HCT116 (cell line): Measurements from ENCODE around the gene PDGFA. TPM values are rescaled to one million over a fixed set of nuclear protein-coding genes. Genes with fewer than 3 reads are reported as not detected.

Experiments used
- ATAC-seq: fragments of 200-7000 bp; cut with Tn5 transposase; 2 replicates; pipeline ENCODE4 v1.9.1; 2020; ENCODE audit warnings: mild to moderate bottlenecking, moderate library complexity
- BruUV-seq: library from RNA; stranded (reverse); fragments of 400-500 nt; replicated peaks from 2 replicates; lab custom pipeline; 2021; lab: Mats Ljungman, UMichigan
- CTCF ChIA-PET: fragments of 300-600 bp; sonication (Branson Sonifier 250); formaldehyde crosslinking; loops from one replicate; lab custom pipeline; 2021; ENCODE audit warnings: antibody characterized with exemption; lab: Charles Lee
- POLR2A ChIA-PET: fragments of 300-600, 350-600 bp; sonication (Branson Sonifier 250); formaldehyde crosslinking; loops from one replicate; lab custom pipeline; 2021; ENCODE audit warnings: antibody characterized with exemption; lab: Charles Lee
- RAD21 ChIA-PET, 2 experiments: fragments of 300-600 bp; sonication (Branson Sonifier 250); formaldehyde crosslinking; loops; one replicate each; lab custom pipeline; 2023; ENCODE audit warnings: low total read pairs in 2 of 2; ENCODE audit not compliant: uncharacterized antibody in 2 of 2, unreplicated experiment in 2 of 2, low non-redundant PET in 1 of 2; lab: Charles Lee
- DNase-seq: peaks from one replicate; pipeline ENCODE4 v3.0.0-alpha.2; 2010; ENCODE audit warnings: low read depth, low spot score
- H2AFZ ChIP-seq: fragments of 200-600 bp; shearing (Covaris generic), sonication (generic); 2 replicates; pipeline ENCODE4 v1.6.1; 2017; ENCODE audit warnings: low read depth, mixed run types, mixed read lengths, antibody characterized with exemption, low read length; ENCODE audit not compliant: poor library complexity, severe bottlenecking
- H3K27ac ChIP-seq: 2 replicates; pipeline ENCODE4 v1.5.1; 2012; ENCODE audit warnings: low read depth, low read length
- H3K27me3 ChIP-seq: fragments of 200-600 bp; sonication (generic); 2 replicates; pipeline ENCODE4 v1.6.1; 2016; ENCODE audit warnings: mixed run types, low read length, mixed read lengths; ENCODE audit not compliant: insufficient read depth
- H3K36me3 ChIP-seq, 2 experiments: fragments of 200-500 bp in 1 of 2; fragments of 200-600 bp in 1 of 2; sonication (Bioruptor generic) in 1 of 2; sonication (generic) in 1 of 2; 2 replicates each; pipeline versions ENCODE4 v1.5.1 to v1.6.1; 2014 to 2016; ENCODE audit warnings: low read length in 2 of 2, inconsistent platforms in 1 of 2, mixed read lengths in 1 of 2, mixed run types in 1 of 2; ENCODE audit not compliant: insufficient read depth in 2 of 2, control insufficient read depth in 1 of 2
- H3K4me1 ChIP-seq, 2 experiments: fragments of 200-600 bp in 1 of 2; sonication (generic) in 1 of 2; 2 replicates each; pipeline versions ENCODE4 v1.5.1 to v1.6.1; 2012 to 2017; ENCODE audit warnings: low read length in 2 of 2, inconsistent platforms in 1 of 2, mild to moderate bottlenecking in 1 of 2, mixed read lengths in 1 of 2, mixed run types in 1 of 2, moderate library complexity in 1 of 2; ENCODE audit not compliant: insufficient read depth in 2 of 2, control insufficient read depth in 1 of 2
- H3K4me2 ChIP-seq: fragments of 200-600 bp; sonication (generic); 2 replicates; pipeline ENCODE4 v1.6.1; 2017; ENCODE audit warnings: mixed run types, low read length, mixed read lengths
- H3K4me3 ChIP-seq, 2 experiments: fragments of 200-600 bp in 1 of 2; sonication (generic) in 1 of 2; replicated peaks in 1 of 2; 2 replicates each; pipeline ENCODE4 v1.5.1; 2011 to 2016; ENCODE audit warnings: low read length in 2 of 2, control low read depth in 1 of 2, low read depth in 1 of 2, mild to moderate bottlenecking in 1 of 2, mixed read lengths in 1 of 2, mixed run types in 1 of 2
- H3K79me2 ChIP-seq: fragments of 200-600 bp; sonication (generic); 2 replicates; pipeline ENCODE4 v1.6.1; 2017; ENCODE audit warnings: mild to moderate bottlenecking, mixed run types, low read length, moderate library complexity, mixed read lengths; ENCODE audit not compliant: insufficient read depth
- H3K9ac ChIP-seq: fragments of 200-600 bp; sonication (generic); 2 replicates; pipeline ENCODE4 v1.6.1; 2016; ENCODE audit warnings: low read length, mixed read lengths
- H3K9me2 ChIP-seq: fragments of 200-600 bp; sonication (generic), shearing (Covaris generic); 2 replicates; pipeline ENCODE4 v1.6.1; 2017; ENCODE audit warnings: mixed run types, mild to moderate bottlenecking, moderate library complexity; ENCODE audit not compliant: insufficient read depth
- H3K9me3 ChIP-seq, 2 experiments: fragments of 200-500 bp in 1 of 2; fragments of 200-600 bp in 1 of 2; sonication (Bioruptor generic) in 1 of 2; sonication (generic) in 1 of 2; 2 replicates each; pipeline ENCODE4 v1.6.1; 2014 to 2017; ENCODE audit warnings: low read length in 2 of 2, mixed read lengths in 2 of 2, inconsistent platforms in 1 of 2, low read depth in 1 of 2, mild to moderate bottlenecking in 1 of 2, mixed run types in 1 of 2, moderate library complexity in 1 of 2; ENCODE audit not compliant: control insufficient read depth in 1 of 2, insufficient read depth in 1 of 2
- H4K20me1 ChIP-seq: fragments of 200-600 bp; sonication (generic), shearing (Covaris generic); 2 replicates; pipeline ENCODE4 v1.6.1; 2017; ENCODE audit warnings: mixed run types, mild to moderate bottlenecking, moderate library complexity; ENCODE audit not compliant: insufficient read depth
- CBX3 ChIP-seq: IDR thresholded peaks from 2 replicates; pipeline ENCODE4 v1.6.1; 2012; ENCODE audit warnings: low read depth
- EGR1 ChIP-seq: IDR thresholded peaks from 2 replicates; pipeline ENCODE4 v1.6.1; 2012; ENCODE audit warnings: low read depth
- ELF1 ChIP-seq: IDR thresholded peaks from 2 replicates; pipeline ENCODE4 v1.6.1; 2012; ENCODE audit warnings: low read depth, borderline replicate concordance
- EZH2 ChIP-seq: fragments of 200-600 bp; sonication (generic); IDR thresholded peaks from 2 replicates; pipeline ENCODE4 v1.6.1; 2017; ENCODE audit warnings: antibody characterized with exemption, mixed run types
- EZH2phosphoT487 ChIP-seq: fragments of 200-600 bp; IDR thresholded peaks from 2 replicates; pipeline ENCODE4 v1.6.1; 2018; ENCODE audit warnings: antibody characterized with exemption, borderline replicate concordance
- JUND ChIP-seq: IDR thresholded peaks from 2 replicates; pipeline ENCODE4 v1.6.1; 2012
- POLR2A ChIP-seq: IDR thresholded peaks from 2 replicates; pipeline ENCODE4 v1.7.0; 2011; ENCODE audit warnings: borderline replicate concordance; ENCODE audit not compliant: insufficient read depth, insufficient read length; ENCODE audit errors: extremely low read depth
- POLR2AphosphoS5 ChIP-seq: IDR thresholded peaks from 2 replicates; pipeline ENCODE4 v1.6.1; 2011; ENCODE audit warnings: mild to moderate bottlenecking, low read depth, low read length, moderate library complexity
- SIN3A ChIP-seq: IDR thresholded peaks from 2 replicates; pipeline ENCODE4 v1.6.1; 2012; ENCODE audit warnings: low read depth
- SP1 ChIP-seq: IDR thresholded peaks from 2 replicates; pipeline ENCODE4 v1.6.1; 2012; ENCODE audit warnings: low read depth
- YY1 ChIP-seq: IDR thresholded peaks from 2 replicates; pipeline ENCODE4 v1.6.1; 2011; ENCODE audit warnings: low read length, low read depth, moderate library complexity, mild to moderate bottlenecking; ENCODE audit not compliant: insufficient replicate concordance; ENCODE audit errors: extremely low read depth
- ZFX ChIP-seq: fragments of 450-650 bp; IDR thresholded peaks from 2 replicates; pipeline ENCODE4 v1.6.1; 2017
- intact Hi-C: fragments of 100-400 bp; cut with micrococcal nuclease; formaldehyde crosslinking; loops from 2 replicates; pipeline ENCODE4 v1.10.0; 2022
- total RNA-seq: library from RNA; stranded (reverse); gene quantifications from one replicate; pipeline ENCODE4 v1.2.1, GENCODE V29; 2021; ENCODE audit not compliant: unreplicated experiment
- TF ChIP-seq, protein P1 (sequence below): IDR thresholded peaks from 2 replicates; pipeline ENCODE4 v1.6.1; 2012; ENCODE audit warnings: low read depth
- TF ChIP-seq, protein P2 (sequence below): IDR thresholded peaks from 2 replicates; pipeline ENCODE4 v1.6.1; 2012

Gene PDGFA
- total RNA-seq, 1 experiment from 2014 or later = 44.7 TPM

DNA sequence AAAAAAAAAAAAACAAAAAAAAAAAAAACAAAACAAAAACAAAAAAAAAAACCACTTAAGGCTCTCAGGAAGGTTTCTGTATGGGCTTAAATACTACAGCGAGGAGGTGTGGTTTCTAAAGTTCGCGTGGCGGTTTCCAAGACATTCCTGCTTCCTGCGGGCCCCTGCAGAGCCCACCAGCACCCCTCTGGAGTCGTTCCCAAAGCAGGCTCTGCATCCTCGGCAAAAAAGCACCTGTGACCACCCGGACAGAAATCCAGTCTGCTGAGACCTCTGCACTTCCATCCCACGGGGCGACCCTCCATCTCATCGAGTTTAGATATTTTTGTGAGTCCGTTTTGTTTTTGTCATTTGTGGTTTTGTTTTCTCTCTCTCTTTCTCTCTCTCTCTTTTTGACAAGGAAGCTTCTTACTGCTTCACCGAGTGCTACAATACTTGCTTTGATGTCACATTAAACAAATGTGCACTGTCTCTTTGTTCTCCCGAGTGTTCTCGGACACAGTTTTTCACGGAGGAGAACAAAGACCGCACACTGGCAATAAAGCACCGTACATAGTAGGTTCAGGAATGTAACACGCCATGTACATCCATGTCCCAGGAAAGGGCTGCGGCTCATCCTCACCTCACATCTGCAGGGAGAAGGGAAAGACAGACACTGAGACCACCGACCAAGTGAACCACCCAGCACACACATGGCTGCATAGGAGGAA is 21.5 kb downstream of the PDGFA start:
- ATAC-seq (no peak), DNase-seq (no peak)
- H2AFZ ChIP-seq = no peak overlapping the region
- no peaks in the 10 kb centered on the region for H3K27me3 ChIP-seq
- no peak for TF ChIP-seq EZH2phosphoT487
- TF ChIP-seq, protein P1, sequence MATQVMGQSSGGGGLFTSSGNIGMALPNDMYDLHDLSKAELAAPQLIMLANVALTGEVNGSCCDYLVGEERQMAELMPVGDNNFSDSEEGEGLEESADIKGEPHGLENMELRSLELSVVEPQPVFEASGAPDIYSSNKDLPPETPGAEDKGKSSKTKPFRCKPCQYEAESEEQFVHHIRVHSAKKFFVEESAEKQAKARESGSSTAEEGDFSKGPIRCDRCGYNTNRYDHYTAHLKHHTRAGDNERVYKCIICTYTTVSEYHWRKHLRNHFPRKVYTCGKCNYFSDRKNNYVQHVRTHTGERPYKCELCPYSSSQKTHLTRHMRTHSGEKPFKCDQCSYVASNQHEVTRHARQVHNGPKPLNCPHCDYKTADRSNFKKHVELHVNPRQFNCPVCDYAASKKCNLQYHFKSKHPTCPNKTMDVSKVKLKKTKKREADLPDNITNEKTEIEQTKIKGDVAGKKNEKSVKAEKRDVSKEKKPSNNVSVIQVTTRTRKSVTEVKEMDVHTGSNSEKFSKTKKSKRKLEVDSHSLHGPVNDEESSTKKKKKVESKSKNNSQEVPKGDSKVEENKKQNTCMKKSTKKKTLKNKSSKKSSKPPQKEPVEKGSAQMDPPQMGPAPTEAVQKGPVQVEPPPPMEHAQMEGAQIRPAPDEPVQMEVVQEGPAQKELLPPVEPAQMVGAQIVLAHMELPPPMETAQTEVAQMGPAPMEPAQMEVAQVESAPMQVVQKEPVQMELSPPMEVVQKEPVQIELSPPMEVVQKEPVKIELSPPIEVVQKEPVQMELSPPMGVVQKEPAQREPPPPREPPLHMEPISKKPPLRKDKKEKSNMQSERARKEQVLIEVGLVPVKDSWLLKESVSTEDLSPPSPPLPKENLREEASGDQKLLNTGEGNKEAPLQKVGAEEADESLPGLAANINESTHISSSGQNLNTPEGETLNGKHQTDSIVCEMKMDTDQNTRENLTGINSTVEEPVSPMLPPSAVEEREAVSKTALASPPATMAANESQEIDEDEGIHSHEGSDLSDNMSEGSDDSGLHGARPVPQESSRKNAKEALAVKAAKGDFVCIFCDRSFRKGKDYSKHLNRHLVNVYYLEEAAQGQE = no peak
- no peak for TF ChIP-seq ZFX
- TF ChIP-seq EZH2 = no peak
- TF ChIP-seq CBX3 = no peak
- H3K4me2 ChIP-seq = no peak overlapping the region
- no peaks in the 10 kb centered on the region for H3K79me2 ChIP-seq
- H3K9me3 ChIP-seq = no peaks in the 10 kb centered on the region
- H3K4me3 ChIP-seq = no peak overlapping the region
- peaks cover 0 to under 1% of the 10 kb centered on the region in 2 experiments; a peak in 1 of 4 replicates for H3K4me1 ChIP-seq
- RAD21 ChIA-PET = no interaction called here
- CTCF ChIA-PET = no interaction called here
- H3K9me2 ChIP-seq = no peaks in the 10 kb centered on the region
- H4K20me1 ChIP-seq = no peaks in the 10 kb centered on the region
- peaks cover 5 to 16% of the 10 kb centered on the region in 2 experiments; a peak in 2 of 4 replicates for H3K36me3 ChIP-seq
- intact Hi-C loops = no loop called here
- POLR2A ChIA-PET = no interaction called here
- no peak overlapping the region for H3K9ac ChIP-seq
- no TSS peak for BruUV-seq
- H3K27ac ChIP-seq = no peak overlapping the region

- no peak for DNase-seq
- Histone ChIP-seq H2AFZ (no peak overlapping the region), H3K4me3 (no peak overlapping the region), H3K79me2 (no peaks in the 10 kb centered on the region), H3K9ac (no peak overlapping the region), H3K27me3 (no peaks in the 10 kb centered on the region), H3K4me2 (no peak overlapping the region), H3K27ac (no peak overlapping the region), H3K9me3 (no peaks in the 10 kb centered on the region), H4K20me1 (no peaks in the 10 kb centered on the region), H3K36me3 (peaks cover 5 to 16% of the 10 kb centered on the region in 2 experiments; a peak in 2 of 4 replicates), H3K9me2 (no peaks in the 10 kb centered on the region), H3K4me1 (no peaks in the 10 kb centered on the region)
- POLR2A ChIA-PET = no interaction called here
- TSS peak; percentile 47 for BruUV-seq
- CTCF ChIA-PET = no interaction called here
- no peak for ATAC-seq
- intact Hi-C loops = no loop called here
- RAD21 ChIA-PET = no interaction called here
- TF ChIP-seq JUND = no peak
- TF ChIP-seq, protein P2, sequence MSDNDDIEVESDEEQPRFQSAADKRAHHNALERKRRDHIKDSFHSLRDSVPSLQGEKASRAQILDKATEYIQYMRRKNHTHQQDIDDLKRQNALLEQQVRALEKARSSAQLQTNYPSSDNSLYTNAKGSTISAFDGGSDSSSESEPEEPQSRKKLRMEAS = no peak
- no peak for TF ChIP-seq POLR2A
- no peak for TF ChIP-seq CBX3
- TF ChIP-seq YY1 = no peak
- TF ChIP-seq SIN3A = no peak
- no peak for TF ChIP-seq EGR1
- no peak for TF ChIP-seq POLR2AphosphoS5
- TF ChIP-seq ELF1 = no peak
- TF ChIP-seq, protein P1 = no peak
- no peak for TF ChIP-seq SP1
These were observed 22.3 kb downstream of the PDGFA start for GRCh38 chr7:497346-497745.
